ENCODE measurements around the gene GMDS.

DNA sequence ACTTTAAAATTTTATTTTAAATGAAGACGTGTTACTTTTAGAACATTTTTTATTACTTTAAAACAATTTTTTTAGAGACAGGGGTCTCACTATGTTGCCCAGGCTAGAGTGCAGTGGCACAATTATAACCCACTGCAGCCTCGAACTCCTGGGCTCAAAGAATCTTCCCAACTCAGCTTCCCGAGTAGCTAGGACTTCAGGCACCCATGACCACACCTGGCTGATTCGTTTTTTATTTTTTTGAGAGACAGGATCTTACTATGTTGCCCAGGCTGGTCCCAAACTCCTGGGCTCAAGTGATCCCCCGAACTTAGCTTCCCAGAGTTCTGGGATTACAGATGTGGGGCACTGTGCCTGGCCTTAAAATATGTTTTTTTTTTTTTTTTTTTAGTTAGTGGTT, 287.7 kb downstream of the GMDS start:
- TF ChIP-seq, protein P1, sequence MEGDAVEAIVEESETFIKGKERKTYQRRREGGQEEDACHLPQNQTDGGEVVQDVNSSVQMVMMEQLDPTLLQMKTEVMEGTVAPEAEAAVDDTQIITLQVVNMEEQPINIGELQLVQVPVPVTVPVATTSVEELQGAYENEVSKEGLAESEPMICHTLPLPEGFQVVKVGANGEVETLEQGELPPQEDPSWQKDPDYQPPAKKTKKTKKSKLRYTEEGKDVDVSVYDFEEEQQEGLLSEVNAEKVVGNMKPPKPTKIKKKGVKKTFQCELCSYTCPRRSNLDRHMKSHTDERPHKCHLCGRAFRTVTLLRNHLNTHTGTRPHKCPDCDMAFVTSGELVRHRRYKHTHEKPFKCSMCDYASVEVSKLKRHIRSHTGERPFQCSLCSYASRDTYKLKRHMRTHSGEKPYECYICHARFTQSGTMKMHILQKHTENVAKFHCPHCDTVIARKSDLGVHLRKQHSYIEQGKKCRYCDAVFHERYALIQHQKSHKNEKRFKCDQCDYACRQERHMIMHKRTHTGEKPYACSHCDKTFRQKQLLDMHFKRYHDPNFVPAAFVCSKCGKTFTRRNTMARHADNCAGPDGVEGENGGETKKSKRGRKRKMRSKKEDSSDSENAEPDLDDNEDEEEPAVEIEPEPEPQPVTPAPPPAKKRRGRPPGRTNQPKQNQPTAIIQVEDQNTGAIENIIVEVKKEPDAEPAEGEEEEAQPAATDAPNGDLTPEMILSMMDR (IDR thresholded peaks at IDR 0.05; ENCODE audit: extremely low read depth in 1 of 2, insufficient read depth in 1 of 2, low read depth in 1 of 2, low read length in 2 of 2) = no peak
- TF ChIP-seq POLR2AphosphoS5 (IDR thresholded peaks at IDR 0.05; ENCODE audit: insufficient read depth, low read depth, low read length) (no peak), POLR2A (IDR thresholded peaks at IDR 0.05; ENCODE audit: low read depth, low read length) (no peak), EZH2 (IDR thresholded peaks at IDR 0.05; ENCODE audit: borderline replicate concordance, low read depth, low read length, severe bottlenecking) (no peak), JUN (IDR thresholded peaks at IDR 0.05; ENCODE audit: borderline replicate concordance, insufficient read depth, insufficient read length, low read depth) (no peak), MYC (IDR thresholded peaks at IDR 0.05; ENCODE audit: low read depth, low read length) (no peak), MAX (IDR thresholded peaks at IDR 0.05; ENCODE audit: insufficient read depth, insufficient read length) (no peak), GATA2 (IDR thresholded peaks at IDR 0.05; ENCODE audit: insufficient read depth, insufficient read length, low read depth, low read length) (no peak)

All from endothelial cell of umbilical vein (primary cell).